ENCODE measurements around the gene TSSK3.

DNA sequence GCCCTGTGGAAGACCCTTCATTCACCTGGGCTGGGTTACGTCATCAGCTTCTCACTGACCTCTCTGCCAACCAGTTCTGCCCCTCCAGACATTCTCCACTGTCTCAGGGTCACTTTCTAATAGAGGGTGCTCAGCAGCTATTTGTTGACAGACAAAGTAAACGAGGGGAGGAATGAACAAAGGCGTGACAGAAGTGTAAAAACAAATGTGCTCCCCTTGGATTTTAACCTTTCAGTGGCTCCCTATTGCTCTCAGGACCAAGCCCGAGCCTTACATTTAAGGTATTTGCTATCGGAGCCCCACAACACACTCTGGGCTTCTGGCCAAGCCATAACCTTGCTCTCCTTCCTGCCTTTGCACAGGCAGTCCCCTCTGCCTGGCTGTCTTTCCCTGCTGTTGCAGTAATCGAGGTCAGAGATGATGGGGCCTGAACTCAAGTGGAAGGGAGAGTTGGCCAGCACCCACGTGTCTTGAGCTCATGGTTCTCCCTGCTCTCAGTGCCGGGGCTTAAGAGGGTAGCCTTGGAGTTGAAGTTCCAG, 17.0 kb upstream of the TSSK3 start:
- TF ChIP-seq, protein P1, sequence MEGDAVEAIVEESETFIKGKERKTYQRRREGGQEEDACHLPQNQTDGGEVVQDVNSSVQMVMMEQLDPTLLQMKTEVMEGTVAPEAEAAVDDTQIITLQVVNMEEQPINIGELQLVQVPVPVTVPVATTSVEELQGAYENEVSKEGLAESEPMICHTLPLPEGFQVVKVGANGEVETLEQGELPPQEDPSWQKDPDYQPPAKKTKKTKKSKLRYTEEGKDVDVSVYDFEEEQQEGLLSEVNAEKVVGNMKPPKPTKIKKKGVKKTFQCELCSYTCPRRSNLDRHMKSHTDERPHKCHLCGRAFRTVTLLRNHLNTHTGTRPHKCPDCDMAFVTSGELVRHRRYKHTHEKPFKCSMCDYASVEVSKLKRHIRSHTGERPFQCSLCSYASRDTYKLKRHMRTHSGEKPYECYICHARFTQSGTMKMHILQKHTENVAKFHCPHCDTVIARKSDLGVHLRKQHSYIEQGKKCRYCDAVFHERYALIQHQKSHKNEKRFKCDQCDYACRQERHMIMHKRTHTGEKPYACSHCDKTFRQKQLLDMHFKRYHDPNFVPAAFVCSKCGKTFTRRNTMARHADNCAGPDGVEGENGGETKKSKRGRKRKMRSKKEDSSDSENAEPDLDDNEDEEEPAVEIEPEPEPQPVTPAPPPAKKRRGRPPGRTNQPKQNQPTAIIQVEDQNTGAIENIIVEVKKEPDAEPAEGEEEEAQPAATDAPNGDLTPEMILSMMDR (IDR thresholded peaks at IDR 0.05; ENCODE audit: low read depth, low read length) = no peak
- TF ChIP-seq EZH2phosphoT487 (IDR thresholded peaks at IDR 0.05; ENCODE audit: low read depth) = no peak
